MCF 10A (cell line): Measurements from ENCODE around the gene SIM2. TPM values are rescaled to one million over a fixed set of nuclear protein-coding genes. Genes with fewer than 3 reads are reported as not detected.

Experiments used
- BruUV-seq: library from RNA; stranded (reverse); fragments of 400-500 nt; replicated peaks from 2 replicates; lab custom pipeline; 2021; lab: Mats Ljungman, UMichigan
- CTCF ChIA-PET: fragments of 300-600 bp; sonication (Branson Sonifier 250); formaldehyde crosslinking; extraction: SDS; loops from one replicate; lab custom pipeline; 2021; ENCODE audit warnings: antibody characterized with exemption, inconsistent platforms; lab: Yijun Ruan, JAX
- POLR2A ChIA-PET: fragments of 300-600, 350-650 bp; sonication (Branson Sonifier 250); formaldehyde crosslinking; extraction: SDS; loops from one replicate; lab custom pipeline; 2020; ENCODE audit warnings: antibody characterized with exemption, inconsistent platforms; lab: Yijun Ruan, JAX
- DNase-seq: peaks from one replicate; pipeline ENCODE4 v3.0.0-alpha.2; 2018; ENCODE audit not compliant: unreplicated experiment
- H3K27ac Mint-ChIP-seq: one replicate; pipeline ENCODE4 v1.8.0; 2022; ENCODE audit warnings: mild to moderate bottlenecking, low read depth, mixed read lengths; ENCODE audit not compliant: unreplicated experiment
- H3K27me3 Mint-ChIP-seq: one replicate; pipeline ENCODE4 v1.8.0; 2022; ENCODE audit warnings: mixed read lengths; ENCODE audit not compliant: insufficient read depth, unreplicated experiment
- H3K36me3 Mint-ChIP-seq: one replicate; pipeline ENCODE4 v1.8.0; 2022; ENCODE audit warnings: mild to moderate bottlenecking, moderate library complexity, mixed read lengths; ENCODE audit not compliant: insufficient read depth, unreplicated experiment
- H3K4me1 Mint-ChIP-seq: one replicate; pipeline ENCODE4 v1.8.0; 2022; ENCODE audit warnings: mixed read lengths; ENCODE audit not compliant: insufficient read depth, unreplicated experiment
- H3K4me3 Mint-ChIP-seq: one replicate; pipeline ENCODE4 v1.8.0; 2022; ENCODE audit warnings: mild to moderate bottlenecking, moderate library complexity, mixed read lengths; ENCODE audit not compliant: unreplicated experiment
- H3K9me3 Mint-ChIP-seq: one replicate; pipeline ENCODE4 v1.8.0; 2022; ENCODE audit warnings: mixed read lengths; ENCODE audit not compliant: unreplicated experiment
- CTCF ChIP-seq: fragments of 200-600 bp; IDR thresholded peaks from one replicate; pipeline ENCODE4 v1.8.0; 2022; ENCODE audit warnings: antibody characterized with exemption, mild to moderate bottlenecking; ENCODE audit not compliant: unreplicated experiment
- intact Hi-C: fragments of 100-400 bp; cut with micrococcal nuclease; formaldehyde crosslinking; loops from 2 replicates; pipeline ENCODE4 v1.14.1; 2022
- total RNA-seq: library from RNA; stranded (reverse); gene quantifications from 2 replicates; pipeline ENCODE4 v1.2.3, GENCODE V29; 2022

The SIM2 gene
- total RNA-seq, 1 experiment from 2014 or later, result 14.4 TPM

- peaks cover 10% of the 10 kb centered on the region for H3K36me3 Mint-ChIP-seq
- DNase-seq, result no peak
- H3K4me3 Mint-ChIP-seq, result no peak overlapping the region
- no TSS peak for BruUV-seq
- CTCF ChIA-PET, result no interaction called here
- no peaks in the 10 kb centered on the region for H3K27me3 Mint-ChIP-seq
- no peaks in the 10 kb centered on the region for H3K9me3 Mint-ChIP-seq
- H3K4me1 Mint-ChIP-seq, result peaks cover 7% of the 10 kb centered on the region
- no peak for TF ChIP-seq CTCF
- POLR2A ChIA-PET, result no interaction called here
- no peak overlapping the region for H3K27ac Mint-ChIP-seq
- intact Hi-C loops, result no loop called here
These were observed 9.5 kb downstream of the SIM2 start for GRCh38 chr21:36708286-36709029.

DNA sequence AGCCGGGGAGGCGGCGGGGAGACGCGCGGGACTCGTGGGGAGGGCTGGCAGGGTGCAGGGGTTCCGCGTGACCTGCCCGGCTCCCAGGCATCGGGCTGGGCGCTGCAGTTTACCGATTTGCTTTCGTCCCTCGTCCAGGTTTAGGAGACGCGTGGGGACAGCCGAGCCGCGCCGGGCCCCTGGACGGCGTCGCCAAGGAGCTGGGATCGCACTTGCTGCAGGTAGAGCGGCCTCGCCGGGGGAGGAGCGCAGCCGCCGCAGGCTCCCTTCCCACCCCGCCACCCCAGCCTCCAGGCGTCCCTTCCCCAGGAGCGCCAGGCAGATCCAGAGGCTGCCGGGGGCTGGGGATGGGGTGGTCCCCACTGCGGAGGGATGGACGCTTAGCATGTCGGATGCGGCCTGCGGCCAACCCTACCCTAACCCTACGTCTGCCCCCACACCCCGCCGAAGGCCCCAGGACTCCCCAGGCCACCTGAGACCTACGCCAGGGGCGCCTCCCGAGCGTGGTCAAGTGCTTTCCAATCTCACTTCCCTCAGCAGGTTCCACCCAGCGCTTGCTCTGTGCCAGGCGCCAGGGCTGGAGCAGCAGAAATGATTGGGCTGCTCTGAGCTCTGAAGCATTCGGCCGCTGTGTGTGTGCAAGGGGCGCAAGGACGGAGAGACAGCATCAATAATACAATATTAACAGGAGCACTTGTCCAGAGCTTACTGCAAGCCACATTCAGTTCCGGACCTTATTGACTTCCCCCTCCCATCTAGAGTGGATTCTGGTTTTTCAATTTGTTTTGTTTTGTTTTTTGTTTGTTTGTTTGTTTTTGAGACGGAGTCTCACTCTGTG is 10.3 kb downstream of the SIM2 start:
- Mint-ChIP-seq H3K27me3 (no peaks in the 10 kb centered on the region), H3K9me3 (no peaks in the 10 kb centered on the region), H3K4me1 (peaks cover 7% of the 10 kb centered on the region), H3K36me3 (peaks cover 10% of the 10 kb centered on the region), H3K4me3 (no peak overlapping the region), H3K27ac (no peak overlapping the region)
- ChIA-PET POLR2A (no interaction called here), CTCF (no interaction called here)
- no TSS peak for BruUV-seq
- DNase-seq, result no peak
- intact Hi-C loops, result no loop called here
- TF ChIP-seq CTCF, result no peak

DNA sequence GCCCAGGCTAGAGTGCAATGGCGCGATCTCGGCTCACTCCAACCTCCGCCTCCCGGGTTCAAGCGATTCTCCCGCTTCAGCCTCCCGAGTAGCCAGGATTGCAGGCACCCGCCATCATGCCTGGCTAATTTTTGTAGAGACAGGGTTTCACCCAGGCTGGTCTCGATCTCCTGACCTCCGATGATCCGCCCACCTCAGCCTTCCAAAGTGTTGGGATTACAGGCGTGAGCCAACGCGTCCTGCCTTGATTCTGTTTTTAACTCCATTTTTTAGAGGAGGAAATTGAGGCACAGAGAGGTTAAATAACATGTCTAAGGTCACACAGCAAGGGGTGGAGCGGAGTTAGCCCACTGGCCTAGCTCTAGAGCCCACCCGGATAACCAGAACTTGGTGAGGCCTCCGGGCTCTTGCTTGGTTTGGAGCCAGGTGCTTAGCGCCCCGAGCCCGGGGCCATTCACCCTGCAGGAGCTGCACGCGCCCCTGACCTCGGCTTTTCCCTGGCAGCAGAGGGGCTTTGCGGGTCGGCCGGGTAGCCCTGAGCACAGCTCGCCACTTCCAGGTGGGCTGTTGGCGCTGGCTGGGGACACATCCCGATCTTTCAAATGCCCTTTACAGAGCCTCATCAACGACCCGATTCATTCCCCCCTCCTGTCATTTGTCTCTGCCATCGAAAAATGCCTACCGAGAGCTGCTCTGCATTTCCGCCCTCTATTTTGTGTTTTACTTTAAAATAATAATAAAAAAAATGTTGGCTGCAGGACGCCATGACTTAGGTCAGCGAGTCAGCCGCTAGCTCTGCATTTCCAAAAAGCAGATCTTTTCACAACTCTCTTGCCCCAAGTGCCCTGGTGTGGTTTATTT is 11.2 kb downstream of the SIM2 start:
- Mint-ChIP-seq H3K4me1 (peaks cover 7% of the 10 kb centered on the region), H3K9me3 (no peaks in the 10 kb centered on the region), H3K27ac (no peak overlapping the region), H3K4me3 (no peak overlapping the region), H3K36me3 (peaks cover 10% of the 10 kb centered on the region), H3K27me3 (no peaks in the 10 kb centered on the region)
- ChIA-PET CTCF (interaction anchor here (0.7 kb wide), 1 partner anchor 212 kb away, joined by 3 read pairs; no protein-coding TSS in a partner anchor), POLR2A (no interaction called here)
- TF ChIP-seq CTCF, result no peak
- BruUV-seq, result no TSS peak
- no peak for DNase-seq
- intact Hi-C loops, result no loop called here

DNA sequence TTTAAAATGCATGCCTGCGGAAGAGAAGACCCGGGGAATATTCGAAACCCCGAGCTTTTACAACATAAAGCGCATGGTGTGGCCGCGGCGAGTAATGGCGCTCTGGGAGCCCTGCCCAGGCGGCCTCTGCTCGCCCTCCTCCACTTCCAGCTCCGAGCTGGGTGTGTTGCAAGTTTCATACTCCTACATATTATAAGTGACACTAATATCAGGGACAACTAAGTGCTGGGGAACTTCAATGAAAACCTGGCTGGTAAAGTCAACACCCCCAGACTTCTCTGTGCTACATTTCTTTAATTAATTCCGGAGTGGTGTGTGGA is 11.8 kb downstream of the SIM2 start:
- no TSS peak for BruUV-seq
- Mint-ChIP-seq H3K36me3 (peaks cover 10% of the 10 kb centered on the region), H3K4me1 (peaks cover 7% of the 10 kb centered on the region), H3K4me3 (no peak overlapping the region), H3K27ac (no peak overlapping the region), H3K27me3 (no peaks in the 10 kb centered on the region), H3K9me3 (no peaks in the 10 kb centered on the region)
- POLR2A ChIA-PET, result no interaction called here
- CTCF ChIA-PET, result interaction anchor here (0.7 kb wide), 1 partner anchor 211 kb away, joined by 3 read pairs; no protein-coding TSS in a partner anchor
- no peak for TF ChIP-seq CTCF
- intact Hi-C loops, result no loop called here
- DNase-seq, result no peak
